ENCODE data around the gene DIMT1. TPM values are rescaled to one million over a fixed set of nuclear protein-coding genes. Genes with fewer than 3 reads are reported as not detected.

The DIMT1 gene

Small RNAs within 50 kb of the gene (small RNA-seq; reads per million reads assigned to genes)
- not detected for gene RNU6-661P (ENCODE audit: insufficient read depth)

All from neuronal stem cell (in vitro differentiated cells).